ENCODE measurements around the gene ENPP1.

The ENPP1 gene

GRCh38 chr6:131787766-131788712 is 19.8 kb upstream of the ENPP1 start:
- DNase-seq, result no peak

- no peak for DNase-seq
Observed at GRCh38 chr6:131789219-131789618, 18.6 kb upstream of the ENPP1 start.

- DNase-seq, result no peak
Observed at GRCh38 chr6:131791476-131791875, 16.3 kb upstream of the ENPP1 start.

- no peak for DNase-seq
Observed at GRCh38 chr6:131792091-131792496, 15.7 kb upstream of the ENPP1 start.

DNA sequence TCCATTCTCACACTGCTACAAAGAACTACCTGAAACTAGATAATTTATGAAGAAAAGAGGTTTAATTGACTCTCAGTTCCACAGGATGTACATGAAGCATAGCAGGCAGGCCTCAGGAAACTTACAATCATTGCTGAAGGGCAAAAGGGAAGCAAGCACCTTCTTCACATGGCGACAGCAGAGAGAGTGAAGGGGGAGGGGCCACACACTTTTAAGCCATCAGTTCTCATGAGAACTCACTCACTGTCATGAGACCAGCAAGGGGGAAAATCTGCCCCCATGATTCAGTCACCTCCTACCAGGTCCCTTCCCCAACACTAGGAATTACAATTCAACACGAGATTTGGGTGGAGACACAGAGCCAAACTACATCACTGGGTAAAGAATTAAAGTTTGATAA is 12.5 kb upstream of the ENPP1 start:
- no peak for DNase-seq

DNA sequence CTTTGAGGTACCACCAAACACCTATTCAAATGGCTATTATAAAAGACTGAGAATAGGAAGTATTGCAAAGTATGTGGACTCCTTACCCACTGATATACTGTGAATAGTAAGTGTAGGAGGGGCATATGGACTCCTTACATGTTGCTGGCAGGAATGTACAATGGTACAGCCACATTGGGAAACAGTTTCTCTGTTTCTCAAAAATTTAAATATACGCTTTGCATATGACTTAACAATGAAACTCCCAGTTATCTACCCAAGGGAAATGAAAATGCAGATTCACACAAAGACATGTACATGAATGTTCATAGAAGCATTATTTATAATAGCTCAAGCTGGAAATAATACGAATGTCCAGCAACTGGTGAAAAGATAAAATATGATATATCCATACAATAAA is 5.5 kb upstream of the ENPP1 start:
- no peak for DNase-seq

- no peak for DNase-seq
Observed at GRCh38 chr6:131803007-131803769, 4.6 kb upstream of the ENPP1 start.

DNA sequence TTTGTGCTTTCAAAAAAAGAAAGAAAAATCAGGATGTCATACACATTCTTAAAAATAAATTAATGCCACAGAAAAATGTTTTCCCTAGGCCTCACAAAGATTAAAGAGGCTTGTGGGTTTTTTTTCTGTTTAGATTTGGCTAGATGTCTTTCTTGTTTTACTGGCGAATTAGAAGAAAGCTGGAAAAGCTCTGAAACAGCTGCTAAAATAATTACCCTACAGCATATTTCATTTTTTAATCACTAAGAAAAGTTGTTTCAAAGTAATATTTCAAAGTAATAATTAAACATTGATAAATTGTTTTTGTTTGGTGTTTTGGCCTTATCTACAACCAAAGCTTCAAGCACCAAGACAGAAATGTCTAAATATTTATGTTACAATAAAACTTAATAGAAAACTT is 3.7 kb upstream of the ENPP1 start:
- no peak for DNase-seq

DNA sequence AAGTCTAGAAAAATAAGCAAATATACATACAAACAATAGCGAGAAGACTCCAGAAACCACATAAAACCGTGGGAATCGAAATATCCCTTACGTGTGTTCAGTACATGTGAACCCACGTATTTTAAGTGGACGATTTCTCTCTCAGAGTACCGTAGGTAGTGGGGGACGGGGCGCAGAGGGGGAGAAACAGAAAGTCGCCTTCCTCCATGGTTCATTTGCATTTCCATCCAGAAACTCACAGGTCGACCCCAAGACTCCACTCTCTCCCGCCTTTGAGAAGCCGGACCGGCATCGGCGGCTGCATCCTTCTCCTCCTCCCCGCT is 538 bp upstream of the ENPP1 start:
- no peak for DNase-seq

DNA sequence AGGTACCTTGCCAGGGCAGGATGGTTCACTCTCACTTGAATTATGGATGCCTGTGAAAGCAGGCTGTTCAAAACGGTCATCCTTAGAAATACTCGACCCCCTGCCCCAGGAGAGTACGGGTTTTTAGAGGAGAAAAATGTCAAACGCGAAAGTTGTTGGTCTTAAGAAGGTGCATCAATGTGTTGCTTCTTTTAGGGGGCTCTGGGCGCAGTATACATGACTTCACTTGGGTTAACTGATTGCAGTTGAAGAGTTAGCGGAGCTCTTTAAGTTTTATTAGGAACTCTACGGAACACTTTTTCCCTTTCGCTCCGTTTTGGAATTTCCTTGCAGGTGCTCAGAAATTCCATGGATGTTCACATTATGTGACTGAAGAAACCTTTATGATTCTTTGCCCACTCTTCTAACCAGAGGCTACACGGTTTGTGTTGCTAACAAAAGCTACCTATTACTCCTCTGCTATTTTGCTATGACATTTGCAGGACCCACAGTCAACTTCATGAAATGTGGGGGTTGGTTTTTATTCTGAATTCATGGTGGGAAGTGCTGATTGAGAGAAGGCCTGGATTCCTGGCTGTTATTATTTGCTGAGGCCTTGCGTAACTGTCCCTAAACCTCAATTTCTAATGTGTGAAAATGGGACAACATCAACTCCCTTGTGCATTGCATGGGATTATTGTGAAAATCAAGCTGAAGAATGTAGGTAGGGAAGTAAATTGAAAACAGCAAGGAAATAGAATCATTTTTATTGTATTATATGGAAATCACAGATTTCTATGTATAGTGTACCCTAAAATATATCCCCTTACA is 845 bp downstream of the ENPP1 start:
- no peak for DNase-seq

GRCh38 chr6:131811500-131811899 is 3.7 kb downstream of the ENPP1 start:
- no peak for DNase-seq

- no peak for DNase-seq
Observed at GRCh38 chr6:131813991-131814390, 6.2 kb downstream of the ENPP1 start.

- DNase-seq, result no peak
Observed at GRCh38 chr6:131816869-131817268, 9.0 kb downstream of the ENPP1 start.

DNA sequence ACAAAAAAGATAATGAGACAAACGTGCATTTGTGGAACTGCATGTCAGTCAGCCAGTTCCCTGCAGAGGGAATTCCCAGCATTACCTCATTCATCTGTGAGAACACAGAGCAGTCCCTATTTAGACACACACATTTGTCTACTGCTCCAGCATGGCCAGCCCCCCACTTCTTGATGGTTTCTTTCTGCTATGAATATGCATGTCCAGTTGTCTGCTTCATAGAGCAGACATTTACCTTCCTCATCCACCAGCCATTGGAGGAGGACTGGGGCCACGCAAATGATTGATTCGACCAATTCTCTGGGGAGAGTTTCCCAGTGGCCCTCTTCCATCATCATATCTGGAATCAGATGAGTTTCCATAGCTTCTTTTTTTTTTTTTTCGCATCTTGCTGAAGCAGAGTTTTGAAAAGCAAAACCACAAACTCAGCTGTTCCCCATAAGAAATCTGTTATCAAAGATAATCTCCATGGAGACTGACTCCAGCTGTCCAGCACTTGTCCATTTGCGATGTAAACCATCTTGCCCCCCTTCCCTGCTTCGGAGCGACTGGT is 11.8 kb downstream of the ENPP1 start:
- no peak for DNase-seq

DNA sequence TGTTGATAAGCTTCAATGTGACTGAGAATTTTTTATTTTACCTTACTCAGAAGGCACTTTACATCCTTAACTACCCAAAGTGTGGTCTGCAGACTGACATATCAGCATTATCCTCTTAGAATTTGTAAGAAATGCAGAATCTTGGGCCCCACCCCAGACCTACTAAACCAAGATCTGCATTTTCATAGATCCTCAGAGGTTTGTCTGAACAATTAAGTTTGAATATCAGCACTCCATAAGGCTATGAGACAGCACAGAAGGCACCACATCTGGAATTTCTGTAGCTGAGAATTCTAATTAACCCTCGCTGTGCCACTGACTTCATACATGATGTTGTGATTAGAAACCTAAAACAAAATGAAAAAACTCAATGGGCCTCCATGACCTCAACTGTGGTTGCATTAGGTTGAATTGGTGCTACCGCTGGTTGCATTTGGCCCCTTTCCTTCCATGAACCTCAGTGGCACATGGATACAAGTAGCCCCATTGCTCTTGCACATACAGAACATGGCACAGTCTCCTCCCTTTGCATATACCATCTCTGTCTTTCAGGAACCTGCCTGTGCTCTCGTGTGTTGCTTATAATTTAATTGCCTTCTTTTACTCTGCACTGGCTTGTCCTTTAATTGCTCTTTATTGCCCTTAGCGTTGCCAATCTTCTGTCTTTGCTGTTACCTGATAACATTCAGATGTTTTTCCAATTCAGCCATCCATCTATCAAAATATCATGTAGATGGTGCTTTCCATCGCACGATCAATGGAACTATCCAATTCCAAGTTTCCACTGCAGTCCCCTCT is 13.4 kb downstream of the ENPP1 start:
- no peak for DNase-seq

DNA sequence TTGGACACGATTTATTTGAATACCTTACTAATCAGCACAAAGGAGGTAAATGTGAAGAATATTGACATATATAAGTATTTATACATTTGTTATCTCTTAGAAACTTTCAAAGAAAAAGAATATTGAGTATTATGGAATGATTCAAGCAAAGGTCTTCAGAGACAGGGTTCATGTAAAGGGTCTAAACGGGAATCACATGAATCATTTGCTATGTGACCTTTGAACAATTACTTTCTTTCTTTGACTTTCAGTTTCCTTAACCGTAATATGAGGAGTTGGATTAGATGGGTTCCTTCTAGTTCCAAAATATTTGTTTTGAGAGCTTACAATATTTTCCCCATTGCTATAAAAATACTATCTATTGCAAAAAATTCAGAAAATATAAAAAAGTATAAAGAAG is 14.3 kb downstream of the ENPP1 start:
- no peak for DNase-seq

DNA sequence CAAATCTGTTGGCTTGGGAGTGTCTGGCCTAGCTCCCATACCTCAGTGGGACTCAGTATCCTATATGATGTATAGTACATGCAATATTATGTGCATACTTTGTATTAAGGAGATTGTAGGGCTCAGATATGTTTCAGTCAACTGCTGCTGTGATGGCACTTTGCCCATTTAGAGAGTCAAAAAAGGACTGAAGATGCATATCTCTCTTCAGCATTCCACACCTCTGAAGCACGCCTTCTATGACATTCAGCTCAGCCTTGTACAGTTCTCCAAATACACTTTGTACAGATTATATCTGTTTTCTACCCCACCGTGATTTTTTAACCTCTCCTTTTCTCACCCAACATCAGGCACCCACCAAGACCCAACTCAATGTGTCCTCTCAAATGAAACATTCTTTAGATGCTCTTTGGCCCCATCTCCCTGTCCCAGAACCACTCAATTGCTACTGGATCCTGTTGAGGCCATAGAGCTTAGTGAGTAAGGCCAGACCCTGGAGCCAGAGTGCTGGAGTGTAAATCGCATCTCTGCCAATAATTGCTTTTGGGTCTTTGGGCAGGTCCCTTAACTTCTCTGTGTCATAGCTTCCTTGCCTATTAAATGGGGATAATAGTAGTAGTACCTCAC is 15.6 kb downstream of the ENPP1 start:
- no peak for DNase-seq

DNA sequence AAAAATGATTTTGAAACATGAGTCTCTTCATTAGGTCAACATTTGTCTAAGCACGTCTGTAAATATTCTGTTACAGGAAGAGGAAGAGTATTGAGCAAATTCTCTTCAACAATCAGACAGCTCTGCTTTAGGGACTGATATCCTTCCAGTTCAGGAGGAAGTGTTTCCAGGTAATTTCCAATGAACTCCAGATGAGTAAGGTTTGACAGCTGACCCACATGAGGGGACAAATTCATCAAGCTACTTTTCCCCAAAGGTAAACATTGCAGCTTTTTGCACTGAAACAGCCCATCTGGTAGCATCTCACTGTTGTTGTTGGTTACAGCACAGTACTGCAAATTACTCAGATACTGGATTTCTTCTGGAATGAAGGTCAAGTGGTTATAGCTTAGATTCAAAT is 18.1 kb downstream of the ENPP1 start:
- DNase-seq, result no peak

DNA sequence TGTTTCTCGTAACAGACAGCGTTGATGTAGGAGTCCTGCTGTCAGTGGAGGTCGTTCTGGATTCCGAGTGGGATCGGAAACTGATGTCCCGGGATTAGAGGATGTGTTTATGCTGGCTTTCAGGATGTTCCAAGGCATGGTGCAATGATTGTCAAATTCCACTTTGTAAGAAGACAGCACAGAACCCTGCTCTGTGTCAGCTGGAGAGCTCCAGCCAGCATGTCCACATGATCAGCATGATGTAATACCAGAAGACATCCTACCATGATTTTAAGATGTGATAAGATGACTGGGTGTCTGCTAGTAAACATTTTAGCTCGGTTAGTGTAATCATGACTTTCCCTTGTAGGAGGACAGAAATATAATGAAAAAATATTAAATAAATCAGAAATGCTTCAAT is 20.3 kb downstream of the ENPP1 start:
- DNase-seq, result no peak

- no peak for DNase-seq
Observed at GRCh38 chr6:131828951-131829350, 21.1 kb downstream of the ENPP1 start.

DNA sequence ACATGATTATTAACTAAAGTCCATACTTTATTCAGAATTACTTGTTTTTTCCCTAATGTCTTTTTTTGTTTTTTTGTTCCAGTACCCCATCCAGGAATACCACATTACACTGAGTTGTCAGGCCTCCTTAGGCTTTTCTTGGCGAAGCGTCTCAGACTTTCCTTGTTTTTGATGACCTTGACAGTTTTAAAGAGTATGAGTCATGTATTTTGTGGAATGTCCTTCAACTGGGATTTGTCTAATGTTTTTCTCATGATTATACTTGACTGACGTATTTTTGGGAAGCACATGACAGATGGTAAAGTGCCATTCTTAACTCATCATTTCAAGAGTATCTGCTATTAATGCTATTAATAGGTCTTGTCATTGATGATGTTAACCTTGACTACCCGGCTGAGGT is 23.6 kb downstream of the ENPP1 start:
- no peak for DNase-seq

- DNase-seq, result no peak
Observed at GRCh38 chr6:131831886-131832285, 24.1 kb downstream of the ENPP1 start.

All from CD4-positive, alpha-beta T cell treated with Interleukin-6 for 4 hours (primary cell).